Suprapubic skin (tissue), 3 donors: ENCODE results near the gene PUS7.

Experiments used
- POLR2AphosphoS5 ChIP-seq, 3 donors: sonication (generic); formaldehyde crosslinking; IDR thresholded peaks; one replicate each; pipeline ENCODE4 v1.6.1; 2017; ENCODE audit warnings: antibody characterized with exemption in 3 of 3
- TF ChIP-seq, protein P1 (sequence below), 2 donors: fragments of 200-600 bp in 1 of 2; fragments of 450-650 bp in 1 of 2; sonication (generic) in 1 of 2; IDR thresholded peaks; one replicate each; pipeline ENCODE4 v1.5.1; 2016 to 2019; ENCODE audit warnings: antibody characterized with exemption in 2 of 2, mild to moderate bottlenecking in 1 of 2, moderate library complexity in 1 of 2

DNA sequence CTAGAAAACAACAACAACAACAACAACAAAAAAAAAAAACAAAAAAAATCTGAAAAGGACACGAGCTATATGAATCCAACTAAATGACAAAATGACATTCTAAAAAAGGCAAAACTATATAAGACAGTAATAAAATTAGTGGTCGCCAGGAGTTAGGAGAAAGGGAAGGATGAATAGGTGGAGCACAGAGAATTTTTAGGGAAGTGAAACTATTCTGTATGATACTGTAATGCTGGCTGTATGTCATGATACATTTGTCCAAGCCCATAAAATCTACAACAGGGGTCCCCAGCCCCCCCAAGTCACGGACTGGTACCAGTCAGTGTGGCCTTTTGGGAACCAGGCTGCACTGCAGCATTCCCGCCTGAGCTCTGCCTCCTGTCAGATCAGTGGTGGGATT is 2.8 kb upstream of the PUS7 start:
- TF ChIP-seq, protein P1, sequence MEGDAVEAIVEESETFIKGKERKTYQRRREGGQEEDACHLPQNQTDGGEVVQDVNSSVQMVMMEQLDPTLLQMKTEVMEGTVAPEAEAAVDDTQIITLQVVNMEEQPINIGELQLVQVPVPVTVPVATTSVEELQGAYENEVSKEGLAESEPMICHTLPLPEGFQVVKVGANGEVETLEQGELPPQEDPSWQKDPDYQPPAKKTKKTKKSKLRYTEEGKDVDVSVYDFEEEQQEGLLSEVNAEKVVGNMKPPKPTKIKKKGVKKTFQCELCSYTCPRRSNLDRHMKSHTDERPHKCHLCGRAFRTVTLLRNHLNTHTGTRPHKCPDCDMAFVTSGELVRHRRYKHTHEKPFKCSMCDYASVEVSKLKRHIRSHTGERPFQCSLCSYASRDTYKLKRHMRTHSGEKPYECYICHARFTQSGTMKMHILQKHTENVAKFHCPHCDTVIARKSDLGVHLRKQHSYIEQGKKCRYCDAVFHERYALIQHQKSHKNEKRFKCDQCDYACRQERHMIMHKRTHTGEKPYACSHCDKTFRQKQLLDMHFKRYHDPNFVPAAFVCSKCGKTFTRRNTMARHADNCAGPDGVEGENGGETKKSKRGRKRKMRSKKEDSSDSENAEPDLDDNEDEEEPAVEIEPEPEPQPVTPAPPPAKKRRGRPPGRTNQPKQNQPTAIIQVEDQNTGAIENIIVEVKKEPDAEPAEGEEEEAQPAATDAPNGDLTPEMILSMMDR (IDR thresholded peaks at IDR 0.05), result no peak
- no peak for TF ChIP-seq POLR2AphosphoS5 (IDR thresholded peaks at IDR 0.05)
